Stimulated activated CD4-positive, alpha-beta T cell treated with anti-CD3 and anti-CD28 coated beads, Interleukin-2, amount 100 ng/mL, for 24 hours (primary cell): Measurements from ENCODE around the gene MAST4.
"Not testable (repeated sequence)": the region's sequence is repeated elsewhere in the genome, so short reads cannot be mapped to it uniquely, and the experiment has no call there.

Source experiments
- DNase-seq, 2 donors: peaks; one replicate each; pipeline ENCODE4 v3.0.0-alpha.2; 2020

MAST4 gene

DNA sequence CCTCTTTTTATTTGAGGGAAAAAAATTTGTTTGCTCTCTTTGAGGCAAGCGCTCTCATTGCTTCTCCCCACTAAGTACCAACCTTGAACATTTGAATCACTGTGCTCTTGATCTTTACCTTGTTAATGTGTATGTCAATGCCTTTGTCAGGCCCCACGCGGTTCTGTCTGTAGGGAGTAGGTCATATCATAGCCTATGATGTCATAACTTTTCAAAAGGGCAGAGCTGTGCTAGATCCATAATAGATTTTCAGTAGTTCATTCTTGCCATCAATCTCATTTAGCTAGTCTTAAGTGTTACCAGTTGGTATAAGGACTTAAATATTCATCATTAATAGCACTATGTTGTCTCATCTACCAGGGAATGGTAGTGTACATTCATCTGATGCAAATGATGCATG lies 56.6 kb downstream of the MAST4 start:
- DNase-seq = no peak

DNA sequence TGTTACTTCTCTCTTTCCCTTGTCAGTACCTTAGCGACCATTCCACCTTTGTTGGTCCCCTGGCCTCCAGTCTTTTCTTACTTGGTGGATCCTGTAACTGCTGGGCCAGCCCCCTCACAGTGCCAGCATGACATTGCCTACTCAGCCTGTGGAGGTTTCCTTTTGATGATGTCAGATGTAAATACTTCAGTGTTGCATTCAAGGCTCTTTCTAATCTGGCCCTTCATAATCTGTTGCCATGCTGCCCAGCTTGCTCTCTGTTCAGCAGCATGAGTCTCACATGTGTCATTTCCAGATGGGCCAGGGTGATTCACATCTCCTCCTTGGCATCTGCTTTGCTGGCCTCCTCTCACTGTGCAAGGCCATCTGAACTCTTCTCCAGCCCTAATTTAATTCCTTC lies 57.1 kb downstream of the MAST4 start:
- no peak for DNase-seq

DNA sequence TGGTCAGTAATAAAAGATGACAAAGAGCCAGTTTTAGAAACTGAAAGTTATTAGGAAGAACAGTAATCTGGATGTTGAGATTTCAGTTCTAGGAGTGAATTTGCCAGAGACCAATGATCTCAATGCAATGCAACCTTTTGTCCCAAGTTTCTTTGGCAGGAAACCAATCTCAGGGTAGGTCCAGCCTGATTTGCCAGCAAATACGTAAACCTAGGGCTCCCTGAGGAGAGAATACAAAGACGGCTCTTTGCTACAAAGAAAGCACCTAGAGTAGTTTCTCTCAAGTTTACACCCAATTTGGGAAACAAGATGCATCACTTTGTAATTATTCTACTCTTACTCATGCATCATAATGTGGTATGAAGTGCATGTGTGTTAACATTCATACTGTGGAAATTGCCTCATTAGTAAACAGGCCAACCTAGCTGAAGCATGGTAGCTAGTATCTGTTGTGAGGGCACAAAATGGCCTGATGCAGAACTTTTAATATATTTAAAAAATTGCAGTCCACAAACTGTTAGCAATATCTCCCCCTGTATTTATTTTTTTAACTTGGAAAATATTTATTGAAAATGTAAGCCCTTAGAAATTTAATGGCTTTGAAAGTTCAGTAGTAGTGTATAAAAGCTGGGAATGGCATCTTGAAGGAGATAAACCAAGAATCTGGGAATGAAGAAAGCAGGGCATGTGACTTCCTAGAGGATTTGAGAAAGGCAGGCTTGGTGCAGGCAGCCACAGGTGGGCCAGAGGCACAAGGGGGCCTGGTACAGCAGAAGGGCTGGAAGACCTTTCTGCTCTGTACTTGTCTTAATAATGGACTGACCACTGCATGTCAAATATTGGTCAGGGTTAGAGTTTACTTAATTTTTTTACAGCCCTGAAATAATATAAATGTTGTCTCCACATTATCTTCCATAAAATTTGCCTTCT lies 59.5 kb downstream of the MAST4 start:
- DNase-seq = no peak

DNA sequence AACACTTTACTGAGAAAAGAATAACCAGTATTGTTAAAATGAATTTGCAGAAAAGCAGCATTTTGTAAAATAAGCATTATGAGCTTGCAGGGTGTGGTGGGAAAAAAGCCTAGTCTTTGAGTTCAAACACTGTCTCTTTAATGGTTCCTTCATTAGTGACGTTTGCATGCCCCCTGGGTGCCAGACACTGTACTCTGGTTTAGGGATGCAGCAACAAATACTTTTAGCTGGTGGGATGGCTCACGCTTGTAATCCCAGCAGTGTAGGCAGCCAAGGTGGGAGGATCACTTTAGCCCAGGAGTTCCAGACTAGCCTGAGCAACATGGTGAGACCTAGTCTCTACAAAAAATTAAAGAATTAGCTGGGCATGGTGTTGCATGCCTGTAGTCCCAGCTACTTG lies 62.3 kb downstream of the MAST4 start:
- DNase-seq = no peak

DNA sequence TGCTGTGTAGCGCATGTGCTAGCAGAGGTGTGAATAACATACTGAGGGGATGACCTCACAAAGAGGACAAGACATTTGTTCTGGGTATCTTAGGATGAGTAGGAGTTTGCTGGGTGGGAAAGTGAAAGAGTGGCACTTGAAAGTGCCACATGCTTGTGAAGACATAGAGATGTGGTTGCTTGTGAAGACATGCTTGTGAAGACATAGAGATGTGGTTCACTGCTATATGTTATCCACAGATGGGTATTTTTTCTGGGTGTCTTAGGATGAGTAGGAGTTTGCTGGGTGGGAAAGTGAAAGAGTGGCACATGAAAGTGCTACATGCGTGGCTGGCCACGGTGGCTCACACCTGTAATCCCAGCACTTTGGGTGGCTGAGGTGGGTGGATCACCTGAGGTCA lies 63.6 kb downstream of the MAST4 start:
- DNase-seq = no peak

DNA sequence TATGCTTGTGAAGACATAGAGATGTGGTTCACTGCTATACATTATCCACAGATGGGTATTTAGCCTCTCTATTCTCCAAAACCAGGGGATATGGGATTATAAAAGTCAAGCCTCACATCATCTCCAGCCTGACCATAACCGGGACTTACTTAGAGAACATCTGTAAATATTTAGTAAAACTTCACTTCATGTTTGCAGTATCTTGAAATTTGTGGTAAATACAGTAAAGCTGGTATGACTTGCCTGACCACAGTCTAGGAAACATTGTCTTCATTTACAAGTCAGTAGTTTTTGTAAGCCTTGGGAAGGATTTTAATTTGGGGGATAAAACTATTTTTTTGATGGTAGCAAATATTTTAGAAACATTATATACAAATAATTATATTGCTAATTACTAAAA lies 64.2 kb downstream of the MAST4 start:
- no peak for DNase-seq

DNA sequence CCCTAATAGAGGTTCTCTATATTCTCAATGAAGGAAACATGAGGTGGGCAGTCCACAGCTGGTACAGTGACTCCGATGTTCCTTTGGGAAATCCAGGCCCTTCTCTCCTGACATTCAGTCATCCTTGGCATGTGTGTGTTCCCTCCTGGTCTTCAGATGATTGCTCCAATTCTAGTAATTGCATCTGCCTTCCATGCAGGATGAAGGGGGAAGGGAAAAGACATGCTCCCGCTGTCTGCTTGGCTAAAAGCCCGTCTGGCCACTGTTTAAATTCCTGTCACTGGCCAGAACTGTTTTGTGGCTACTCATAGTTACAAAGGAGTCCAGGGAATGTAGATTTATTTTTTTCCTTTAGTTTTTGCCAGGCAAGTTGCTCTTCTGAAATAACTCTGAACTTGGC lies 65.0 kb downstream of the MAST4 start:
- no peak for DNase-seq

DNA sequence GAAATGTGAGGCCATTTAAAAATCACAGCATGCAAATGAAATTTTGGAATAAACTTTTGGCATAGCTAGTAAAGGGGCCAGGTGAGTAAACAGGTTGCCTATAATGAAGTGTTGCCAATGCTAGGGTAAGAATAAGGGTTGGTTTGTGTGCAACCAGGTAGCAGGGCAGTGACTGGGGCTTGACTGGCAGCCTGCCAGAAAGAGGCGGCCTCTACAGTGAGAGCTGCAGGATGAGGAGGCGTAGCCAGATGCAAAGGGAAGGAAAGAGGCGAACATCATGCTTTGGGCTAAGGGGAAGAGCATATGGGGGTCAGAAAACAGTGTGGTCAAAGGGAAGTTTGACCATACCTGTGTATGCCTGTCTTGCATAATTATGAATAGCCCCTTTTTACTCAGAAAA lies 70.6 kb downstream of the MAST4 start:
- peak in 1 of 2 donors; percentile 12 for DNase-seq

DNA sequence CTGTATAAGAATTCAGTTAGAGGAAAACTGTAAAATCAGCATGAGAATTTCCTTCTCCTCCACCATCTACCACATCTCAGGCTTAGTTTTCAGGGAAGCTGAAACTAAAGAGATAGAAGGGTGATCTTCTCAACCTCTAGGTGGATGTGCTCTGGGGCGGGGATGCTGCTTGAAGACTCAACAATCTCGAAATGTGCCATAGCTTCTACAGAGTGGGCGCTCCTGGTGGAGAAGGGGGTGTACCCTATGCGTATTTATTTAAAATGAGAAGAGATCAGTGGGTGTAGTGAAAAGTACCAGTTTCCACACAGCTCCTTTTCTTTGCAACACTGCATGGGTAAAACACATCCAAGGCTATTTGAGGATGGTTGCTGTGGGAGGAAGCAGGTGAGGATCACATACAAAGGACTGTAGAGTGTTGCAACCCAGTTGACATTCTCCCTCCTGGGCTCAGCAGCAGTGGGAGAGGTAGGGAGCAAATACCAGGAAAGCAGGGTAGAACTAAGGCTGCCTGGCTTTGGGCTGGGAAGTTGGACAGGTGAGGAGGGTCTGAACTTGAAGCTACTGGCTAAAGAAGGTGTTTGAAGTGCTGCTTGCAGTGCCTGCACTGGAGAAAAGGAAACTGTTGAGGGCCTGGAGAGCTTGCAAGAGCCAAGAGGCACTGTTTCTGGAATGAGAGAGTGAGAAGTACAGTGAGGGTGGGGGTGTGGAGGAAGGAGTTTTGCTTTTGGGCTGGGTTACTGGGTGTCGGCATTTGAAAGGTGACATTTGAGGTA lies 73.1 kb downstream of the MAST4 start:
- DNase-seq = no peak

DNA sequence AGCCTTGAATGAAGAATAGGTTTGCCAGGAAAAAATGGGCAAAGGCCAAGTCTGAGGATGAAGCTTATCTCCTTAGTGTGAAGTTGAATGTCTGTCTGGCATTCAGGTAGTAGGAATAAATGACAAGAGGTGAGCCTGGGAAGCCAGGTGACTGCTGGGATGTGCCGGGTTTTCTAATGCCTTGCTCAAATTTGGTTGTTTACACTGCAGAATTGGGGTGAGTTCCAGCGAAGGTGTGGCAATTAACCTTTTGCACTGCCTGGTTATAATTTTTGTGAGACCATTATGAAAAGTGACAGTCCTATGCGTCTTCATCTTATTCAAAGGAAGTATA lies 73.6 kb downstream of the MAST4 start:
- no peak for DNase-seq

DNA sequence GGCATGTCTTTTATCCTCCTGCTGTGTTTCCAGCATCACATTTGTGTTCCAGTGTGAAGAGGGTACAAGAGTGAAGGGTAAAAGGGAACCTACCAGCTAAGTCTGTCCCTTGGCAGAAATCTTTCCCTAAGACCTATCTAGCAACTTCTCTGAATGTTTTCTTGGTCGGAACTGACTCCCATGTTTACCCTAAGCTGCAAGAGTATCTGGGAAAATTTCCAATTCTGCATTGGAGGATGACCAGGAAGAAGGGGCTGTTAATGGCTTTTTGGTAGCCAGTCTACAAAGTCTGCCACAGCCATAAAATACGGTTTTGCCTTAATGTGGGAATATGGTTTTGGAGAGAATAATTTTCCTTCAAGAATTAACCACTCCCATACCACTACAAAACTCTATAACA lies 75.1 kb downstream of the MAST4 start:
- no peak for DNase-seq

DNA sequence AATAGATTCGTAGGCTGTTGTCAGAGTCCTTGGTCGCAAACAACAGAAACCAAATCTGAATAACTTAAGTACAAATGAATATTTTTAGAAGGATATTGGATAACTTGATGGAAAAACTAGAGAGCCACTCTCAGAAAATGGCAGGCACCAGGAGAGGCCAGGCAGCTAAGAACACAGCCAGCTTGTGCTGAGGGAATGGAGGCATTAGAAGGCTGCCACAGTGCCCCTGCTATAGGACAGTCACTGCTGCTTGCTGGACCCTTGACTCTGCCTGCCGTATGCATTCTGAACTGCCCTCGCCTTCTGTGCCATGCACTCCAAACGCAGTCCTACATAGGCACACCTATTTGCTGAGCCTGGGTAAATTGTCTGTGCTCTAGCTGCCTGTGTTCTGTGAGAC lies 78.6 kb downstream of the MAST4 start:
- no peak for DNase-seq

DNA sequence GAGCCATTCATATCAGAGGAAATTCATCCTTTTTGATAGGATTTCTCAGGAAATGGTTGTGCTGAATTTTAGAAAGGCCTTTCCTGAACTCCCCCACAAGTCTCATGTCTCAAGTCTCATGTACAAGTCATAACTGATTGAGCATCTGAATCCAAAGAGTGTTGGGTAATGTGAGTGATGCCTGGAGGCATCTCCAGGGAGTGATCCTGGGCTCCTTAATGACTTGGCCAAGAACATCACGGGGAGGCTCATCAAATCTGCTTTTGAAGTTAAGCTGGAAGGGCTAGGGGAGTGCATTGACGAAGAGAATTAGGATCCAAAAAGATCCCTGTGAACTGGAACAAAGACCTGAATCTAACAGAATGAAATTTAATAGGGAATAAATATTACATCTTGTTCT lies 79.2 kb downstream of the MAST4 start:
- DNase-seq = no peak

DNA sequence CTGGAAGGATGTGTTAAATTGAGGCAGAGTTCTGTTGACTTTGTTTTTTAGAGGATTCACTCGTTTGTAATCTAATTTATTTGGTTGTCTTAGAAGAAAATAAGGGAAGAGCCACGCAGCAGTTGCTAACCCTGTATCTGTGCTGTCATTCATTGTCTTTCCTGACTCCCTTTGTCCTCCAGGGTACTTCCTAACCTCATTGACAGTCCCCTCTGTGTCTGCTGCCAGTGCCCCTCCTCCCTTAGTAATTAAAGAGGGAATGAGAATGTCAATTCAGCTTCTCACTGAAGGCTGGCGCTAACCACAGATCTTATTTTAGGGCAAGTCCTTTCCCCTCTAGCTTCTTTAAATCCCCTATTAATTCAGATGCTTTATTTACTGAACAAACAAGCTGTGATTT lies 84.0 kb downstream of the MAST4 start:
- DNase-seq = no peak

DNA sequence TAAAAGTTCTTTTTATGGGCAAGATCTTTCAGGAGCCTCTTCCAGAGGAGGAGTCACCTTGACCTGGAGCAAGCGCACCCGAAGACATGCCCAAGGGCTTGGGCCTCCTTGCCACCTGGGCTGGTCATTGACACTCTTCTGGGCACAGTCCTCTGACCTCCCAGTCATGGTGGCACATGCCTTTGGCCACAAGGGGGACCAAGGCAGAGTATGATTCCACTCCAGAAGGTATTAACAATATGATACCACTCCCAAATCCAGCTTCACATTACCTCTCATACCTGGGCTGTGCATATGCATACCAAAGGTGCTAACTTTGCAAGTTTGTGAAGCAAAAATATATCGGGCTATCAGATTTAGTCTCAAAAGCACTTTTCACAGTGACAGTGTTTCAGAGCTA lies 84.6 kb downstream of the MAST4 start:
- no peak for DNase-seq

DNA sequence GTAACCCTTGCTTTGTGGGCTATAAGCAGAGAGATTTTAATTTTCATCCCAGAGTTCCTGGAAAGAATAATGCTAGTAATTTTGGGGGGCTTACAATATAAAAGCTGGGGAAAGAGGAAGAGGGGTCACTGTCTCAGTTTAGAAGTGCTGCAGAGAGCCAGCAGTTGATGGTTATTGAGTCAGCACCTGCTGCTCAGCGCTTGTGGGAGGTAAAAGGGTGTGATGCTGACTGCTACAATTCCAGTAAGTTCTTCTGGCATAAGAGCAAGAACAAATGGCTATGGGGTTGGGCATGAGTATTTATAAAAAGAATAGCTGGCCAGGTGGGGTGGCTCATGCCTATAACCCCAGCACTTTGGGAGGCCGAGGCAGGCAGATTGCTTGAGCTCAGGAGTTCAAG lies 88.5 kb downstream of the MAST4 start:
- DNase-seq = no peak

DNA sequence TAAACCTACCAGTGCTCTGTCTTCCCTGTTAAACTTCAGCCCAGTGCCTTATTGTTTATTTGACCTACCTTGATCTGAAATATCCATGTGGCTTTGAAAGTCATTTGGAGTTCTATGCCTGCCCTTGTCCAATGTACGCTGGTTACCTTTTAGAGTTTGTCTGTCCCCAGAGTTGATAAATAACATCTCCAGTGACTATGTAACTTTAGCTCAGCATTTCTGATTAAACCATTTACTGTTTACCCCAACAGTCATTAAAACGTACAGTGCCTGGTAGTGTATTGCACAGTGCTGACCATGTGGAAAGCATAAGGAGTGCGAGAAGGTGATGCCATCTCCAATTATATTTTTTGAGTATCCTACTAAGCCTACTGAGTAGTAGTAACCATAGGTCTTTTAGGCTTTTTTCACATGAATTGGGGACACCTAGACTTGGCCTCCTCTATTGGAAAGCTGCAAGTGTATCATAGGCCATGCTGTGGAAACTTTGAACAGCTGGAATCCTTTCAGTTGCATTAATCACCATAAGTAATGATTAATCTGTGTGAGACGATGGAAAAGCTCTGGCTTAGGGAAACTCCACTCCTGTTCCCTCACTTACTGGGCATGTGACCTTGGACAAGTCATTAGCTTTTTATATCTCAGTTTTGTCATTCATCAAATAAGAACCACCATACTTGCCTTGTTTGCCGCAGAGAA lies 93.5 kb downstream of the MAST4 start:
- DNase-seq = no peak

DNA sequence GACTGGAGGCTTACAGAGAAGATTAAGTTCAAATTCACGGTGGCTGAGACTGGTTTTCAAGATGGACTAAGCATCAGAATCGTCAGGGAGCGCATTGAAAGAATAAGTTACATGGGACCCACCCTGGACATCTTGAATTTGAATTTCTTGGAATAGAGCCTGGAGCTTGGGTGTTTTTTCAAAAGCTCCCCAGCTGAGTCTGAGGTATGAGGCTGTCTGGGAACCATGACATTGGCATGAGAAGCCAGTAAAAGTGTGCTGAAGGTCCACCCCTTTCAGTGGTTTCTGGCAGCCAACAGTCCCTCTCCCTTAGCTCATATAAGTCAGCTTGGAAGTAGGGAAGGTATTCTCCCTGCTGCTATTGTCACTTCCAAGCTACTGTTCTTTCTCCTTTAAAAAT lies 97.8 kb downstream of the MAST4 start:
- DNase-seq = no peak

DNA sequence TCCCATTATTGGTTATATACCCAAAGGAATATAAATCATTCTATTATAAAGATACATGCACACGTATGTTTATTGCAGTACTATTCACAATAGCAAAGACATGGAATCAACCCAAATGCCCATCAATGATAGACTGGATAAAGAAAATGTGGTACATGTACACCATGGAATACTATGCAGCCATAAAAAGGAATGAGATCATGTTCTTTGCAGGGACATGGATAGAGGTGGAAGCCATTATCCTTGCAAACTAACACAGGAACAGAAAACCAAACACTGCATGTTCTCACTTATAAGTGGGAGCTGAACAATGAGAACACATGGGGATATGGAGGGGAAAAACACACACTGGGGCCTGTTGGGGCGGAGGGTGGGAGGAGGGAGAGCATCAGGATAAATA lies 99.6 kb downstream of the MAST4 start:
- DNase-seq = not testable (repeated sequence)

DNA sequence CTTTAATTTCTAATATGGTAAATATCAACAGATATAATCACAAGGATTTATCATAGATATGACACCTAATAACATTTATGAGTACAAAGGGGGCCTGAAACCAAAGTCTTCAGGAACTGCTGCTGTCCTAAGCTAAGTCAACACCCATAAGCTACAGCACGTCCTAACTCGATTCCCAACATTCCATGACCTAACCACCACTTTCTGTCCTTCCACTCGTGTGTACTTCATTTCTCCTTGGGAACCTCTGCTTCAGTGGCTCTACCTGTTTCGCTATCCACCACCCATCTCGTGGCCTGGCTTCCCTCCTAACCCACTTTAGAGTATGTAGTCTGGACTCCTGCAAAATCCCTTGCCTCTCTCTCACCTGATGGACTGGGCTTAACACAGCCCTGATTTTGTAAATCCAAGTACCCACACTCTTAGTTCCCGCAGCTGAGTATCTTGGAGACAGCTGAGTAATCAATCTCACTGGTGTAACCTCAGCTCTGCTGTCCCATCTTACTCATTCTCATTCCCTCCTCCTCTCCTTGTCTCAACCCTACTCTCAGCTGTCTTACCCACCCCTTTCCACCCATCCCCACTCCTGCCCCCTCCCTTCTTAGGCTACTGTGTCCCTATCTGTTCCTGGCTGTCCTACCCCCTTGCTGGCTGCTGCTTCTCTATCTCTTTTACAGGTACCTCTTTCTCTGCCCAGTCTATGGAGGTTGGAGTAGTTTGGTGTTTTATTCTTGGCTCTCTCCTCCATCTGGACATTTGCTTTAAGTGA lies 101.8 kb downstream of the MAST4 start:
- no peak for DNase-seq

DNA sequence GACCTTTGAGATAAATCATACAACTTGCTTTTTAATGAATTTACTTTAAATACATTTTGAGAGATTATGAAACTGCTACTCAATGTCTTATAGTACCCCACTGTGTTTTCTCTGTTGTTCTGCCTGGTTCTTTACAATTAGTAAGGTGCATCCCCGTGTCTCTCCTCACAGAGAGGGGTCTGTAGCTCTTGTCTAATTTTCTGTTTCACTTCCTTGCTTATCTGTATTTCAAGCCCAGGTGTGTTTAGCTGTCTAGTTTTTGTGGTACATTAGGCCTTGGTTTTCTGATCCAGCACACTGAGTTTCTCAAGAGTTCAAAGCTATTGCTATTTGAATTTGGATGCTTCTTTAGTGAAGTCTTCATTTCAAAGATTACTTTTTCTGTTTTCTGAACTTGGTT lies 105.1 kb downstream of the MAST4 start:
- DNase-seq = no peak

DNA sequence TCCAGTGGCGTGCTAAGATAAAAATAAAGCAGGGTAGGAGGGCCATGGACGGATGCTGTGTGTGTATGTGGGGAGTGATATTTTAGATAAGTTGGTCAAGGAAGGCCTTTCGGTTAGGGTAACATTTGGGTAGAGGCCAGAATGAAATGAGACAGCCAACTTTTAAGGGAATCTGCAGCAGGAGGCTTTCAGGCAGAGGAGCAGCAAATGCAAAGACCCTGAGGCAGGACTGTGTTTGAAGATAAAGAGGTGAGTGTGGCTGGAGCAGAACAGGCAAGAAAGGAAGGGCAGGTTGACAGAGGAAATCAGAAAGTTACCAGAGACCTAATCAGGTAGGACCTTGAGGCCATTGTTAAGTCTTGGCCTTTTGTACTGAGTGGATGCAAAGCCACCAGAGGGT lies 106.2 kb downstream of the MAST4 start:
- no peak for DNase-seq

DNA sequence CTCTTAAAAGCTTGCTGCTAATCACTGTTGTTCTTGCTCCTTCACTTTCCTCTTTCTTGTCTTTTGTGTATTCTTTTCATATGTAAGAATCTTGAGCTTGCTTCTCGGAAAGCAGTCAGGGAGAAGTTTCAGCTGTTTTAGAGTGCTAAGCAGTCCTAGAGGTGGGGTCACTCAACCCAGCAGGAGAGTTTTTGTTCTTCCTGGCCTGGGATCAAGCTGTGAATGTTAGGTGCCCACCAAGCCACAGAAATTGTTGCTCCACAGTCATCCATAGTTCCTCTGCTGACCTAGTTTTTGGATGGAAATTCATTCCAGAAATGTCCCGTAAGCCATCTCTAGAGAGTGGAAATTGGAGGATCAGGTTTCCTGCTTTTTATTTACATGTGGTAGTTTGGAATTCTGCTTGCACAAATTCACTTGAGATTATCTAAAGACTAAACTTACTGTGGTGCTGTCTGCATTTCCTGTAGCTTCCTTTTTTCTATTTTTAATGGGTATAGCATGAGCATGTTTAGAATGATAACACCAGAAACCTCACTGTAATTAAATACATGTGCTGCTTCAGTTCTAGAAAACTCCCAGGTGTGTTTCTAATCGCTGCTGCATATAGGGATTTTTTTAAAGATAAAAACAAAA lies 108.7 kb downstream of the MAST4 start:
- DNase-seq = no peak
